ENCODE results near the gene FGF6.
"Not testable (repeated sequence)": the region's sequence is repeated elsewhere in the genome, so short reads cannot be mapped to it uniquely, and the experiment has no call there.

GRCh38 chr12:4455849-4456248 lies 10.2 kb upstream of the FGF6 start:
- TF ChIP-seq EZH2 (IDR thresholded peaks at IDR 0.05; ENCODE audit: low read length); CTCF (optimal IDR thresholded peaks at IDR 0.05 in 1 of 3, IDR thresholded peaks at IDR 0.05 in 1 of 3, conservative IDR thresholded peaks at IDR 0.05 in 1 of 3; ENCODE audit: extremely low read depth in 1 of 3, insufficient read depth in 2 of 3, low read length in 3 of 3): not testable (repeated sequence)
